HG02763 (cell line): Measurements from ENCODE around the gene KBTBD7.
"Not testable (repeated sequence)": the region's sequence is repeated elsewhere in the genome, so short reads cannot be mapped to it uniquely, and the experiment has no call there.

Experiments used
- ATAC-seq: cut with Tn5 transposase; IDR thresholded peaks from one replicate; pipeline ENCODE4 v1.9.1; 2021; ENCODE audit warnings: mild to moderate bottlenecking, moderate library complexity; ENCODE audit not compliant: unreplicated experiment

KBTBD7 gene

GRCh38 chr13:41199526-41199925, 5.2 kb upstream of the KBTBD7 start:
- ATAC-seq, result peak; percentile 79

GRCh38 chr13:41199079-41199478, 4.7 kb upstream of the KBTBD7 start:
- no peak for ATAC-seq

GRCh38 chr13:41196620-41197019, 2.3 kb upstream of the KBTBD7 start:
- no peak for ATAC-seq

- no peak for ATAC-seq
Observed at GRCh38 chr13:41196011-41196410, 1.6 kb upstream of the KBTBD7 start.

GRCh38 chr13:41193469-41193868, 900 bp downstream of the KBTBD7 start:
- ATAC-seq, result no peak

- no peak for ATAC-seq
Observed at GRCh38 chr13:41188584-41188983, 5.8 kb downstream of the KBTBD7 start.

GRCh38 chr13:41186481-41186880, 7.9 kb downstream of the KBTBD7 start:
- ATAC-seq, result no peak

GRCh38 chr13:41182231-41182630, 12.1 kb downstream of the KBTBD7 start:
- no peak for ATAC-seq

- ATAC-seq, result no peak
Observed at GRCh38 chr13:41179593-41180250, 14.6 kb downstream of the KBTBD7 start.

GRCh38 chr13:41178040-41178439, 16.3 kb downstream of the KBTBD7 start:
- no peak for ATAC-seq

- no peak for ATAC-seq
Observed at GRCh38 chr13:41177616-41178015, 16.8 kb downstream of the KBTBD7 start.

GRCh38 chr13:41175576-41175975, 18.8 kb downstream of the KBTBD7 start:
- not testable (repeated sequence) for ATAC-seq

- no peak for ATAC-seq
Observed at GRCh38 chr13:41162151-41162550, 32.2 kb downstream of the KBTBD7 start.

GRCh38 chr13:41159174-41159573, 35.2 kb downstream of the KBTBD7 start:
- no peak for ATAC-seq

GRCh38 chr13:41157048-41157717, 37.2 kb downstream of the KBTBD7 start:
- ATAC-seq, result no peak

GRCh38 chr13:41156620-41157019, 37.7 kb downstream of the KBTBD7 start:
- no peak for ATAC-seq

GRCh38 chr13:41154042-41154441, 40.3 kb downstream of the KBTBD7 start:
- no peak for ATAC-seq

- no peak for ATAC-seq
Observed at GRCh38 chr13:41152005-41152404, 42.4 kb downstream of the KBTBD7 start.

- no peak for ATAC-seq
Observed at GRCh38 chr13:41150058-41150457, 44.3 kb downstream of the KBTBD7 start.

- no peak for ATAC-seq
Observed at GRCh38 chr13:41148419-41149283, 45.7 kb downstream of the KBTBD7 start.

GRCh38 chr13:41145136-41145908, 49.0 kb downstream of the KBTBD7 start:
- no peak for ATAC-seq
